HG02970 (cell line): ENCODE data around the gene VIPR2.
"Not testable (repeated sequence)": the region's sequence is repeated elsewhere in the genome, so short reads cannot be mapped to it uniquely, and the experiment has no call there.

Experiments used
- ATAC-seq: cut with Tn5 transposase; IDR thresholded peaks from one replicate; pipeline ENCODE4 v1.9.1; 2021; ENCODE audit warnings: mild to moderate bottlenecking, moderate library complexity, moderate number of reproducible peaks; ENCODE audit not compliant: unreplicated experiment, low FRiP score

Gene VIPR2, protein sequence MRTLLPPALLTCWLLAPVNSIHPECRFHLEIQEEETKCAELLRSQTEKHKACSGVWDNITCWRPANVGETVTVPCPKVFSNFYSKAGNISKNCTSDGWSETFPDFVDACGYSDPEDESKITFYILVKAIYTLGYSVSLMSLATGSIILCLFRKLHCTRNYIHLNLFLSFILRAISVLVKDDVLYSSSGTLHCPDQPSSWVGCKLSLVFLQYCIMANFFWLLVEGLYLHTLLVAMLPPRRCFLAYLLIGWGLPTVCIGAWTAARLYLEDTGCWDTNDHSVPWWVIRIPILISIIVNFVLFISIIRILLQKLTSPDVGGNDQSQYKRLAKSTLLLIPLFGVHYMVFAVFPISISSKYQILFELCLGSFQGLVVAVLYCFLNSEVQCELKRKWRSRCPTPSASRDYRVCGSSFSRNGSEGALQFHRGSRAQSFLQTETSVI

DNA sequence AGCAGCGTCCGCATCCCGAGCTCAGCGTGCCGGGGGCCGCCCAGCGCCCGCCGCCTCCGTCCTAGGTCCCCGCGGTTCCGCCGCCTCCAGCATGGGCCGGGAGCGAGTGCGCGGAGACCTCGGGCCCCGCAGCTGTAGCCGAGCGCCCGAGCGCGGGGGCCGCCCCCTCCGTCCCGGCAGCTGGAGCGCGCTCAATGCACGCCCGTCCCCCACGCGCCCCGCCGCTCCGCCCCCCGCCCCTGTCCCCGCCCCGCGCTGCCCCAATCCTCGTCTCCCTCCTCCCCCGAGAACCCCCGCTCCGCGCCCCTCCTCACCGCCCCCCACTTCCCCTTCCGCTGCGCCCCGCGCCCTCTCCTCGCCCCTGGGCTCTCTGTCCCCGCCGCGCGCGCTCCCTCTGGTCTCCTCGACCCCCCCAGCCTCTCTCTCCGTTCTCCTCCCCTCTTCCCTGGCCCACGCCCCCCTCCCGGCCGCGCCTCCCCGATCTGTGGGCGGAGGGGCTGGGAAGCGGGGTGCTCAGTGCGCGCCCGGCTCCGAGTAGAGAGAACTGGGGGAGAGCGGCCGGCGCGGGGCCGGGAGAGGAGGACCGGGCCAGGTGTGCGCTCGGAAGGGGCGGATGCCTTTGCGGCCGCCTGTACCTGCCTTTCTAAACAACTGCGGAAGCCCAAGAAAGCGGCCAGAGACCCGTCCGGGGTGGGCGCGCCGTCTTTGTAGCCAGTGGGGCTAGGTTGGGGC is at the start of gene VIPR2:
Gene VIPR2 (minus strand): TSS at position 110 of the 732 bp plus-strand sequence. CDS start 96 bp downstream, at position 14.
- no peak for ATAC-seq

DNA sequence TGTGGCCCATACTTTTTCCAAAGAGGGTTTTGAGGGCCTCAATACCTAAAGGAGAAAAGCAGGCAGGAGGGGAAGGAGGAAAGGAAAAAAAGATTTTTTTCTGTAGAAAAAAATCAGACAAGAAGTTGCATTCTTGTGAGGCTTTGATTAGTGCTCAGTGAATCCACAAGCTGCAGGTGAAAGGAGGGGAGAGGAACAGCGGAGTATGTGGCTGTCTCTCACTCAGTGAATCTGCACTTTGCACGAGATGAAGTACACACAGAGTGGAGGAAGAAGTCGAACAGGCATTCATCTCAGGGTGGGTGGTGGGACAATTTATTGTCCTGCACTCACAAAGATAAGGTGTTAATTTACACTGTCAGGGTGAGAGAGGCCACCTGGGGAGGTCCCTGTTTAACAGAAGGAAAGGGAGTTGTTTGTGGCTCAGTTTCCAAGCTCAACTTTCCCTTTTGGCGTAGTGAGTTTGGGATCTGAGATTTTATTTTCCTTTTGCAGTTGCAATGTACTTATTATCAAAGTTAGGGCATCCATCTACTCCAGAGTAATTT is 49.0 kb upstream of the VIPR2 start:
- no peak for ATAC-seq

DNA sequence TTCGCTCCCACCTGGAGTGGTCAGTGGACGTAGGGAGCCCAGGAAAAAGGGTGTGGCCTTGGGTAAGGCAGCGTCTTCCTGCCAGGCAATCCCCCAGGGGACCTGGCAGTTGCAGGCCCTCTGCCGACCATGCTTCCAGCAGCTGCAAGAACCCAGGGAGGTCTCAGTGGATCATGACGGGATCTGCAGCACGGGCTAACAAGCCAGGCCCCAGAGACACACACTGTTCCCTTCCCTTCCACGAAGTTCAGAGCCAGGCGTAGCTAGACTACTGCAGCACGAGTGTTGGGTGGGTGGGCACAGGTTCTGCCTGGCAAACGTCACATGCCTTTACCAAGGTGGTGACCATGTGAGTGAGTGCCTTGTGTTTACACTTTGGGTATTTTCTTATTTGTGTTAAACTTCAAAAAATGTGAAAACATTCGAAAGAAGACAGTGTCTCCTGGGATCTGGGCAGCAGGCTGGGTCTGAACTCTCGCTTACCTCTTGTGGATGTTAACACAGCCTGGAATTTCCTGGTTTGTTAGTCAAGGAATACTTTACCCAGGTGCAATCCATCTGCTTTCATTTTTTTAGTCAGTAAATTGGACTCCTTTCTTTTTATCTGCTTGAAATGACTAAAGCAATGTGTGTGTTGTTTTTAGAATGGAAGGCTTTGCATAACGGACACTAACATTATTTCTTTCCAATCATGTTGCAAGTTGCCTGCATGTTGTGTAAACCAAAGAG is 48.2 kb upstream of the VIPR2 start:
- no peak for ATAC-seq

DNA sequence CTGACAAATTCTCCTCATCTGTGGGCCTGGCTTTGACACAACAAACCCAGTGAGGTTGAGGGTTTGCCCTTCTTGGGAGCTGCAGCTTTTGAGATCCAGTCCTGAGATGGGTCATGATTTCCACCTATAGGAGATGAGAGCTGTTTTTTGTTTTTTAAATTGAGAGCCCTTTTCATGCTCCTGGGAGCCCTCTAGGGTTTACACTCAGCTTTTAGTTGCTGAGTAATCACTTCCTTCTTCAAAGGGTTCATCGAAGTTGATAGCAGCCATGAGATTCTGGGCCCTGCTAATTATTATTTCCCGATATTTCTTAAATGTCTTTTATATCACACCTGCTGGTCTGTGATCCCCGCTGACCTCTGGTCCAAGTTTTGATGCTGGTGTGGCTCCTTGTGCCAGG is 47.3 kb upstream of the VIPR2 start:
- no peak for ATAC-seq

DNA sequence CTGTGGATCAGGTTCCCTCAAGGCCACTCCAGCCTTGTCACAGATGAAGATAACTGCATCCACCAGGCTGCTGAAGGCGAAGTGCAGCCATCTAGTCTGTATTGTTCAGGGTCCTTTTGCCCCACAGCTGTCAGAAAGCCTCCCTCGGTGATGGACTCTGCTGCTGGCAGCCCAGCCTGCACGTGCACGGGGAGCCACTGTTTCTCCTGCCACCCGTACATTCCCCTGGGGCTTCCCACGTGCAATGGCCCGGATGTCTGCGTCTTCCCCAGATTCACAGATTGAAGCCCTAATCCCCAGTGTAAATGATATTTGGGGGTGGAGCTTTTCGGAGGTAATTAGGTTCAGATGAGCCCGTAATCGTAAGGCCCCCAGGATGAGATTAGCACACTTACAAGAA is 46.6 kb upstream of the VIPR2 start:
- ATAC-seq, result no peak

DNA sequence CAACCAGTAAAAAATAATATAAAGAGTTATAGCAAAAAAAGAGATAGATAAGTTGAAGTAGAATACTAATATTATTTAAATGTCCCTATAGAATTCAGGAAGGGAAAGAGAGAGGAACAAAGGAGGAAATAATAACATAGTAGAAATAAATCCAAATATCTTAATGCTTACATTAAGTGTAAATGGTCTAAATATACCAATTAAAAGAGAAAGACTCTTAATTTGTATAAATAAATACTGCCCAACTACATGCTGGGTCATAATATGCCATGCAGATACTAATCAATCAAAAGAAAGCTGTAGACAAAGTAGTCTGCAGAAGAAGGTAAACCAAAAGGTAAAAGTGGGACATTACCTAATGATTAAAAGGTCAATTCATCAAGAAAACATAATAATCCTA is 43.3 kb upstream of the VIPR2 start:
- no peak for ATAC-seq

DNA sequence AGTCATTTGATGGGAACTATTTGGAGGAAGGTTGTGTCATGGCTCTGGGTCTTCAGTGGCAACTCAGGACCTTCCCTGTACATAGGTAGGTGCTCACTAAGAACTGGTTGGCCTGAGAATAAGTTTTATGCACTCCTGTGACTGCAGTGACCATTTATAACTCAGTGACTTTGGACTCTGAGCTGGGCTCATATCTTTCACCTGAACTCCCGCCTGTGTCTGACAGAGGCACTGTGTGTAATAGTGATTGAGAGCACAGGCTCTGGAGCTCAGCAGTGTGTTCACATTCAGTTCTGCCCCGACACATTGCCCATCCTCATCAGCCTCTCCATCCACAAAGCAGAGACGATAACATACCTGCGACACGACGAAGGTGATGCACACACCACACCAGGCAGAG is 34.6 kb upstream of the VIPR2 start:
- no peak for ATAC-seq

DNA sequence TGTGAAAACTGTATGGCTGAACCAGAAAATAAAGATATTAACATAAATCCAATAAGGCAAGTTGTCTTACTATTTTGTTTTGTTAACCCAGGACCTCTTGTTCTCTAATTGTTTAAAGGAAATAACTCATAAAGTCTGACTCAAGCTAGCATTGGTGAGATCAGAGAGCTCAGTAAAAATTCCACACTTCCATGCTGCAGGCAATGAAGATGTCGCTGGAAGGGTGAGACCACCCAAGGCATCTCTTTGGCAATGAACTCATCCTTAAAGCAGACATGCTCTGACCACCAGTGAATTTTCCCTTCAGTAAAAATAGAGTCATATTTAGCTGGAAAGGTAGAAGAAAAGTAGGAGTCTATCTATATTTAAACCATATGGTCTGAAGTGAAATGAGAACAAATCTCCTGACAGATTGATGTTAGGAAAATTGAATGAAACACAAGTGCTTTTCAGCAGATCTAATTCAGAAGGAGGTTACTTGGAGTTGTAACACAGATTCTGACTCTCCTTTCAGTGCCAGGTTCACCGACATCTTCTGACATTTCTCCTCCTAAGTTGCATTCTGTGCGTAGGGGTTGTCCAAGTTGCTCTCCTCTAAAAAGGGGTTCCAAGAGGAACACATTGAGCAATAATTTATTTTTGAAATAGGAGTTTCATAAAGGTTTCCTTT is 32.8 kb upstream of the VIPR2 start:
- ATAC-seq, result no peak

DNA sequence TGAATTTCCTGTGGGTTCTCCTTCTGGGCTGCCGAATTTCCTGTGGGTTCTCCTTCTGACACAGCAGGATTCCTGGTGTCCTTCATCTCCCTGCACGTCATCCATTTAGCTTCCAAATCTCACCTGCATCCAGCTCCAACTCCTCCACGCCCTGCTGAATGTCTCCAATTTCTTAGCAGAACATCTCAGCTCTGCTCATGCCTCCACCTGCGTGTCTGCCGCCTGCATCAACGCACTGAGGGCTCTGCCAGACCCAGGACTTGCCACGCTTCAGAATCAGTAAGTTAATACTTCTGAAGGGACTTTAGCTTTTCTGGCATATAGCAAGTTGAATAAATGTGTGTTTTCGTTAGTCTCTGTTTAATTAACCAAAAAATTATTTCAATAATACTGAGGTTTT is 31.1 kb upstream of the VIPR2 start:
- no peak for ATAC-seq

DNA sequence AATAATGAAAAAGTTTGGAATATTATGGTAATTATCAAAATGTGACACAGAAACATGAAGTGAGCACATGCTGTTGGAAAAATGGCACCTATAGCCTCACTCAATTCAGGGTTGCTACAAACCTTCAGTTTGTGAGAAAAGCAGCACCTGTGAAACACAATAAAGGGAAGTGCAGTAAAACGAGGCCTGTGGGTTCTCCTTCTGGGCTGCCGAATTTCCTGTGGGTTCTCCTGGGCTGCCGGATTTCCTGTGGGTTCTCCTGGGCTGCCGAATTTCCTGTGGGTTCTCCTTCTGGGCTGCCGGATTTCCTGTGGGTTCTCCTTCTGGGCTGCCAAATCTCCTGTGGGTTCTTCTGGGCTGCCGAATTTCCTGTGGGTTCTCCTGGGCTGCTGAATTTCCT is 30.4 kb upstream of the VIPR2 start:
- not testable (repeated sequence) for ATAC-seq

DNA sequence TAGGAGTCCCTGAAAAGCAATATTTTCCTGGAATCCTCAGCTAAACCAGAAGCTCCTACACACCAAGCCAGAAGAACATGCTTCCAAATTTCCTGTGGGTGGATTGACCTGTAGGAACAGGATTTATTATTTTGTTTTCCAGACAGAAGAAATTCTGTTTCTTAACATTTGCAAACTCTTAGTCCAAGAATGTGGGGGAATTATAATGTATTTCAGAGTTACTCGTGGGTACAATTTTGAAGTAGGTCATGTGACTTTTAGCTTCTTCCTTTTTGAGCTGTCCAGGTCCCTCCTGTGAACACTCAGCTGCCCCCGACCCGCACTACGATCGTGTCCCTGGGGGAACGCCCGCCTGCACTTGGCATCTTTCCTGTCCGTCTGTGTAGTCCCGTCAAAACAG is 27.7 kb upstream of the VIPR2 start:
- no peak for ATAC-seq

DNA sequence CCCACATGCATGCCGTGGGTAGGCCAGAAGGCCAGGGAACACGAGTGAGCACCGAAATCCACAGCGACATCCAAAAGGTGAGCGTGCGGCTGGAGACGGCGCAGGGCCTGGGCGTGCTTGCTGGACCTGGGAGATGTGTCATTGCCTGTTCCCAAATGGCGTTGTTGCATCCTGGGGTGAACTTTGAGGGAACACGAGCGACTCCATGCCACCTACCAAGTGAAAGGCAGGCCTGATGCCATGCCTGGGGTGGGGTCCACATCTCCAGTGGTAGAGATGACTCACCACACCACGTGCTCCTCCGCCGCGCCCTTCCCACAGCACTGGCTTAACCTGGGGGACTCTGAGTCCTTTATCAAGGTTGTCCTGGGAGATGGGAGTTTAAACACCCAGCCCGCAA is 24.7 kb upstream of the VIPR2 start:
- no peak for ATAC-seq

DNA sequence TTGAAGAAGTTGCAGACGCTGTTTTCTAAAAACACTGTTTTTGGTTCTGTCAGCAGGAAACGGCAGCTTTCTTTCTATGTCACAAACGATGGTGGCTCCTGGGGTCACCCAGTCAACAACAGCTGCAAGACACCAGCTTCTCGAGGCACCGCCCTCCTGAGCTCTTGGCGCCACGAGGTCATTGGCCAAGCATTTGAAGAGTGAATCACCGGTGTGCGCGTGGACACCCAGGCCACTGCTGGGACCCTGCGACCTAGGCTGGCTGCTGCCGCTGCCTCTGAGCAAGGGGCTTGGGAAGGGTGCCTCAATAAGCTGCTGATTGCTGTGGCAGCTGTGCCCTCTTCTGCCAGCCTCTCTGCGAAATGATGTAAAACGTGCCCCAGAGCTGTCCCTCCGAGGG is 22.5 kb upstream of the VIPR2 start:
- no peak for ATAC-seq

DNA sequence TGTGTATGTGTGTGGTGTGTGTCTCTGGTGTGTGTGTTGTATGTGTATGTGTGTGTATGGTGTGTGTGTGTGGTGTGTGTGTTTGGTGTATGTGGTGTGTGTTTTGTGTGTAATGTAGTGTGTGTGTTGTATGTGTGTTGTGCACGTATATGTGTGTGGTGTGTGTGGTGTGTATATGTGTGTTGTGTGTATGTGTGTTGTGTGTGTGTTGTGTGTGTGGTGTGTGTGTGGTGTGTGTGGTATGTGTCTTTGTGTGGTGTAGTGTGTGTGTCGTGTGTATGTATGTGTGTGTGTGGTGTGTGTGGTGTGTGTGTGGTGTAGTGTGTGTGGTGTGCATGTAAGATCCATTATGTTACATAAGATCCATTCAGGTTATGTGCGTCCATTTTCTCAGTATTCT is 21.9 kb upstream of the VIPR2 start:
- ATAC-seq, result no peak

DNA sequence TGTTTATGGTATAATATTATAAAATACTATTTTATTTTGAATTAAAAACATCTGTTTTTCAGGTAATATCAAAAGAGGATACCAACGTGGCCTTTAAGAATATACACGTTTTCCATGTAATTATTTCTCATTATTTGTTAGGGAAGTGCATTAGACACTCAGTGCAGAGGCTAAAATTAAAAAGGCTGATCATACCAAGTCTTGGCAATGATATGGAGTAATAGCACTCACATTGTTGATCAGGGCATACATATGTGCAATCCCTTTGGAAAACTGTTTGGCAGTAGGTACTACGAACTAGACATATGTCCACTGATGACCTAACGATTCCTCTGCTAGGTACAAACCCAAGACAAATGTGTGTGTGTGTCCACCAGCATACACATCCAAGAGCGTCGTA is 20.7 kb upstream of the VIPR2 start:
- no peak for ATAC-seq

DNA sequence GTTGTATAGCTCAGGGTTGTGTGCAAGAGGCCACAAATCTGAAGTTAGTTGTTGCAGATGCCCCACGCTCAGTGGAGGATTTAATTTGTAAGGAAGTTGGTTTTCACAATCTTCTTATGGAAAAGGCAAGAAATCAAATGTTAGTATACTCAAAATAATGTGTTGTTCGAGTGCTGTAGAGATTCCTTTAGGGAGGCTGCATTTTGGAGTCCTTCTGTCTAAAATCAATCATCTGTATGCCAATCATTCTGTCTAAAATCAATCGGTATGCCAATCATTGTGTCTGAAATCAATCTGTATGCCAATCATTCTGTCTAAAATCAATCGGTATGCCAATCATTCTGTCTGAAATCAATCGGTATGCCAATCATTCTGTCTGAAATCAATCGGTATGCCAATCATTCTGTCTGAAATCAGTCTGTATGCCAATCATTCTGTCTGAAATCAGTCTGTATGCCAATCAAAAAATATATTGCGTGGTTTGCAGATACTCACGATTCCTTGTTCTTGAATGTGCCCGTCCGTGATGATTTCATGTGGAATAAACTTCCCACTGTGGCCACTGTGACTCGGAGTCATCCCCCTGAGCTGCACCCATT is 19.1 kb upstream of the VIPR2 start:
- ATAC-seq, result not testable (repeated sequence)

DNA sequence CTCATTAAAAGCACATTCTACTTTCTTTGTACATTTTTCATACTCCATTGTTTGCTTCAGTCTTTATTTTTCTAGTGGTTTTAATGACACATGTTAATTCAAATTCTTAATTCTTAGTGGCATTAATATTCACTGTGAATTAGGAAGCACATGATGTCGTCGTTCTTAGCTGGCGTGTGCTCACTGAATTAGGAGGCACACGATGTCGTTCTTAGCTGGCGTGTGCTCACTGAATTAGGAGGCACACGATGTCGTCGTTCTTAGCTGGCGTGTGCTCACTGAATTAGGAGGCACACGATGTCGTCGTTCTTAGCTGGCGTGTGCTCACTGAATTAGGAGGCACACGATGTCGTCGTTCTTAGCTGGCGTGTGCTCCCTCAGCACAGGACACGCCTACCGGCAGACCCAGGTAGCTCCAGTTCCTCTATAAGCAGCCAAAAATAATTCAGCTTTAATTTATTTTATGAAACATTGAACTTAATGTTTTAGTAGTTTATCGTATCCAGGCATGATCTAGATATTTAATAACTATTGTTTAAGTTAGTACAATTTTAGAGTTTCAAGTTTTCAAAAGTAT is 17.5 kb upstream of the VIPR2 start:
- ATAC-seq, result not testable (repeated sequence)

DNA sequence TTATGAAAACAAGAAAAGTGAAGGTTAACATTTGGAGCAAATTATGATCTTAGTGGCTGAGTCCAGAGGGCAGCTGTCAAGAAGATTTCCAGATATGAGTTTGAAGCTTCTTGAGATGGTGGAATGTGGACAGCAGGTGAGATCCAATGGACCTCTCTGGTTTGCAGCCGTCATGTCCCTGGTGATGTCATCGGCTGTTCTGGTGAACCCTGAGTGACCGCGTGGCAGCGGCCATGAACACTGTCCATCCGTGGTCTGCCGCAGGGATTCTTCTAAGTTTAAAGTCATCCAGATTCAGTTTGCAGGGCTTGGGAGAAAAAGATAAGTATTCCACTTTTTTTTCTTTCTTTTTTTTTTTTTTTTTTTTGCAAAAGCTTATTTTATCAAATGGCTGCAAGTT is 15.8 kb upstream of the VIPR2 start:
- ATAC-seq, result no peak

DNA sequence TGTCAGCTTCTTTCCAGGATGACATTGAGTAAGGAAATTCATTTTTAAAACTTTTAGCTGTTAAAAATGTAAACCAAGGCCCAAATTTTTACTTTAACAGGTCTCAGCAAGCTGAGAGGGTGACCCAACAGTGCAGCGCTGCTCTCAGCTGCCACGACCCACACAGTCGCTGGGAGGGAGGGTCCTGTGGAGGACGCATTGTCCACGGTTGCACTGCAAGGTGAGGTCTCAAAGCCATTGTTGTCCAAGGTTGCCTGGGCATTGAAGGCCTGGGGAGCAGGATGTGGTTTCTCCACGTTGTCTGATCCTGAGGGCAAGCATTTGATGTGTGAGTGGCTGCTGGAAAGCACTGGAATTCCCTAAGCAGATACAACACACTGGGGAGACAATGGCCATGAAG is 15.1 kb upstream of the VIPR2 start:
- ATAC-seq, result no peak
